ENCODE results near the gene OR2V1. TPM values are rescaled to one million over a fixed set of nuclear protein-coding genes. Genes with fewer than 3 reads are reported as not detected.
A peak's percentile ranks its signal among the peaks of the same experiment; 100 is the strongest.

The OR2V1 gene
- total and polyA plus RNA-seq, 12 donors = not detected

- Histone ChIP-seq H3K27me3 (peaks cover 14% of the 10 kb centered on the region), H3K27ac (no peak overlapping the region), H3K36me3 (replicated peaks in 1 of 2) (no peaks in the 10 kb centered on the region), H3K4me1 (replicated peaks in 1 of 2) (no peaks in the 10 kb centered on the region), H3K9me3 (replicated peaks in 1 of 3) (no peaks in the 10 kb centered on the region), H3K4me3 (no peak overlapping the region)
- TF ChIP-seq POLR2A (IDR thresholded peaks at IDR 0.05) (no peak), CTCF (IDR thresholded peaks at IDR 0.05) (no peak)
- WGBS, 4 donors = 86 to 93% (median 88%) methylated on average over 2 to 10 of the region's 10 CpGs
- intact Hi-C loops (cut with DNase I) = no loop called here
- no peak for DNase-seq
Observed at GRCh38 chr5:181127456-181127855, 3.5 kb downstream of the OR2V1 start.

- Histone ChIP-seq H3K27ac (no peak overlapping the region), H3K9me3 (replicated peaks in 1 of 3) (no peaks in the 10 kb centered on the region), H3K27me3 (peaks cover 14% of the 10 kb centered on the region), H3K4me1 (replicated peaks in 1 of 2) (no peaks in the 10 kb centered on the region), H3K36me3 (replicated peaks in 1 of 2) (no peaks in the 10 kb centered on the region), H3K4me3 (no peak overlapping the region)
- DNase-seq = no peak
- 69 to 82% (median 71%) methylated on average over 12 to 18 of the region's 18 CpGs for WGBS, 4 donors
- TF ChIP-seq POLR2A (IDR thresholded peaks at IDR 0.05) (no peak), CTCF (IDR thresholded peaks at IDR 0.05) (no peak)
- intact Hi-C loops (cut with DNase I) = no loop called here
Observed at GRCh38 chr5:181126841-181127240, 4.1 kb downstream of the OR2V1 start.

- TF ChIP-seq POLR2A (IDR thresholded peaks at IDR 0.05) = no peak
- TF ChIP-seq CTCF (IDR thresholded peaks at IDR 0.05) = no peak
- DNase-seq = no peak
- Histone ChIP-seq H3K9me3 (replicated peaks in 1 of 3) (no peaks in the 10 kb centered on the region), H3K4me3 (no peak overlapping the region), H3K27ac (no peak overlapping the region), H3K36me3 (replicated peaks in 1 of 2) (no peaks in the 10 kb centered on the region), H3K4me1 (replicated peaks in 1 of 2) (no peaks in the 10 kb centered on the region), H3K27me3 (peaks cover 18% of the 10 kb centered on the region)
- intact Hi-C loops (cut with DNase I) = no loop called here
- 63 to 74% (median 70%) methylated on average over 3 of the region's 3 CpGs for WGBS, 4 donors
Observed at GRCh38 chr5:181124526-181124925, 6.4 kb downstream of the OR2V1 start.

- Histone ChIP-seq H3K4me1 (replicated peaks in 1 of 2) (no peaks in the 10 kb centered on the region), H3K27ac (peak overlapping the region in 2 of 5 donors; percentile 49 to 74), H3K36me3 (replicated peaks in 1 of 2) (no peaks in the 10 kb centered on the region), H3K9me3 (replicated peaks in 1 of 3) (no peaks in the 10 kb centered on the region), H3K27me3 (peaks cover 20% of the 10 kb centered on the region), H3K4me3 (no peak overlapping the region)
- DNase-seq = peak in 6 of 7 donors; percentile 17 to 67 (median 32)
- WGBS, 4 donors = 32 to 47% (median 45%) methylated on average over 20 to 28 of the region's 28 CpGs
- TF ChIP-seq POLR2A (IDR thresholded peaks at IDR 0.05) = no peak
- peak in 1 of 6 experiments; percentile 46 for TF ChIP-seq CTCF (IDR thresholded peaks at IDR 0.05)
- intact Hi-C loops (cut with DNase I) = no loop called here
Observed at GRCh38 chr5:181121675-181122561, 9.1 kb downstream of the OR2V1 start.
